ENCODE data around the gene RFT1. TPM values are rescaled to one million over a fixed set of nuclear protein-coding genes. Genes with fewer than 3 reads are reported as not detected.

The RFT1 gene
- total RNA-seq, 1 donor from 2014 or later: 19.2 TPM

GRCh38 chr3:53169832-53170324 is 39.6 kb upstream of the RFT1 start:
- FAIRE-seq (no peak), DNase-seq (ENCODE audit: low read depth) (no peak)
- H3K27me3 Mint-ChIP-seq (ENCODE audit: low read depth, unreplicated experiment): no peaks in the 10 kb centered on the region
- H3K36me3 ChIP-seq (ENCODE audit: insufficient read depth, low read length): no peaks in the 10 kb centered on the region
- H3K4me1 Mint-ChIP-seq (ENCODE audit: low read depth, unreplicated experiment): peaks cover 21% of the 10 kb centered on the region
- H3K4me3 Mint-ChIP-seq (ENCODE audit: unreplicated experiment): no peak overlapping the region
- peaks cover 5% of the 10 kb centered on the region for H3K36me3 Mint-ChIP-seq (ENCODE audit: low read depth, unreplicated experiment)
- peaks cover 11% of the 10 kb centered on the region for H3K4me1 ChIP-seq (ENCODE audit: insufficient read depth, low read length)
- no peak overlapping the region for H3K27ac ChIP-seq (ENCODE audit: low read depth, low read length)
- H3K9me3 ChIP-seq (ENCODE audit: insufficient read depth, low read depth, low read length): no peaks in the 10 kb centered on the region
- no peaks in the 10 kb centered on the region for H3K27me3 ChIP-seq (ENCODE audit: insufficient read depth, low read length)
- H3K79me2 ChIP-seq (ENCODE audit: insufficient read depth, low read length): peaks cover 16% of the 10 kb centered on the region
- H3K9ac ChIP-seq (ENCODE audit: low read length): no peak overlapping the region
- H3K4me2 ChIP-seq (ENCODE audit: low read length): no peak overlapping the region
- H3K4me3 ChIP-seq (ENCODE audit: insufficient read depth, low read depth, low read length): no peak overlapping the region
- TF ChIP-seq CTCF (IDR thresholded peaks at IDR 0.05; ENCODE audit: insufficient read depth, low read depth, low read length): no peak
- TF ChIP-seq EZH2 (IDR thresholded peaks at IDR 0.05; ENCODE audit: insufficient read depth, low read length): no peak
- H3K9me3 Mint-ChIP-seq (ENCODE audit: unreplicated experiment): no peaks in the 10 kb centered on the region
- peaks cover 30% of the 10 kb centered on the region for H4K20me1 ChIP-seq (ENCODE audit: insufficient read depth, low read length)
- no peak overlapping the region for H3K27ac Mint-ChIP-seq (ENCODE audit: unreplicated experiment)
- H2AFZ ChIP-seq (ENCODE audit: low read depth, low read length): no peak overlapping the region

DNA sequence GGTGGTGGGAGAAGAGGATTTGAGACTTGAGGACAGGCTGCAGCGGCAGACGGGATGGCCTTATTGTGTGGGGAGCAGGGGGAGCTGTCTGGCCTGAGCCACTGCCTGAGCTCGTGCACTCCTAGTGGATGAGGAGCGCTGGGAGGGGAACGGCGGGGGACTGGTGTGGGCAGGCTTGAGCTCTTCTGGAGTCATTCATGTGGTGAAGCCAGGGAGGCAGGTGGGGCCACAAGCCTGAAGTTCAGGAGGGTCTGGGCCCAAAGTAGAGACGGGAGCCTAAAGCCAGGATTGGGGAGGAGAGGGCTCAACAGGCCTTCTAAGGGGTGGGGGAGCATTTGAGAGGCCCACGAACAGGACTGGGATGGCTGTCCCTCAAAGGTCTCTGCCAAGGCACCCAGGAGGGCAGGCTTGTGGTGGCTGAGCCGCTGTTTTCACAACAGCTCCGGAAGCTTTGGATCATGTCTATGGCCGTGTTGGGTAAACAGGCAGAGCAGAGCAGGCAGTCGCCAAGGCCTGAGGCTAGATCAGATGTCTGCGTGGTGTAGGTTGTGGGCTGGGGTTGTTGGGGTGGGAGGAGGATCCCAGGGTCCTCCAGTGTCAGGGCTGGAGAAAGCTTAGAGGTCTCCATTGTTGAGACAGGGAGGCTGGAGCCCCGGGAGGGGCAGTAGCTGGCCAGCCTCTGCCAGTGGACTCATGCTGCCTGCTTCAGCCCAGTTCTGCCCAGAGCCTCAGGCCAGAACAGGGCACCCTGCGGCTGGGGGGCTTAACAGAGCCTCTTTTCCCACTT is 39.0 kb upstream of the RFT1 start:
- FAIRE-seq: no peak
- H2AFZ ChIP-seq (ENCODE audit: low read depth, low read length): no peak overlapping the region

More for the DNA sequence above, 39.0 kb upstream of the RFT1 start:
- peaks cover 21% of the 10 kb centered on the region for H3K4me1 Mint-ChIP-seq (ENCODE audit: low read depth, unreplicated experiment)
- Histone ChIP-seq H3K27me3 (ENCODE audit: insufficient read depth, low read length) (no peaks in the 10 kb centered on the region), H3K36me3 (ENCODE audit: insufficient read depth, low read length) (no peaks in the 10 kb centered on the region), H3K4me2 (ENCODE audit: low read length) (no peak overlapping the region), H3K9me3 (ENCODE audit: insufficient read depth, low read depth, low read length) (no peaks in the 10 kb centered on the region), H3K9ac (ENCODE audit: low read length) (no peak overlapping the region), H3K79me2 (ENCODE audit: insufficient read depth, low read length) (peaks cover 19% of the 10 kb centered on the region), H3K4me1 (ENCODE audit: insufficient read depth, low read length) (peaks cover 11% of the 10 kb centered on the region), H4K20me1 (ENCODE audit: insufficient read depth, low read length) (peaks cover 25% of the 10 kb centered on the region), H3K27ac (ENCODE audit: low read depth, low read length) (no peak overlapping the region), H3K4me3 (ENCODE audit: insufficient read depth, low read depth, low read length) (no peak overlapping the region)
- TF ChIP-seq CTCF (IDR thresholded peaks at IDR 0.05; ENCODE audit: insufficient read depth, low read depth, low read length) (no peak), EZH2 (IDR thresholded peaks at IDR 0.05; ENCODE audit: insufficient read depth, low read length) (no peak)
- no peaks in the 10 kb centered on the region for H3K27me3 Mint-ChIP-seq (ENCODE audit: low read depth, unreplicated experiment)
- no peak for DNase-seq (ENCODE audit: low read depth)
- H3K36me3 Mint-ChIP-seq (ENCODE audit: low read depth, unreplicated experiment): peaks cover 5% of the 10 kb centered on the region
- no peaks in the 10 kb centered on the region for H3K9me3 Mint-ChIP-seq (ENCODE audit: unreplicated experiment)
- no peak overlapping the region for H3K4me3 Mint-ChIP-seq (ENCODE audit: unreplicated experiment)
- H3K27ac Mint-ChIP-seq (ENCODE audit: unreplicated experiment): no peak overlapping the region
